Nephron (organoid): Measurements from ENCODE around the gene CLDN22.
A peak's percentile ranks its signal among the peaks of the same experiment; 100 is the strongest.

Source experiments
- H3K27ac Mint-ChIP-seq, 3 experiments: 2 replicates each; pipeline ENCODE4 v1.8.0; 2020; ENCODE audit warnings: mixed read lengths in 3 of 3, mild to moderate bottlenecking in 2 of 3, moderate library complexity in 1 of 3
- H3K27me3 Mint-ChIP-seq: 2 replicates; pipeline ENCODE4 v1.8.0; 2021; ENCODE audit warnings: low read depth, mild to moderate bottlenecking, moderate library complexity, mixed read lengths
- H3K36me3 Mint-ChIP-seq: 2 replicates; pipeline ENCODE4 v1.8.0; 2020; ENCODE audit warnings: low read depth, mixed read lengths
- H3K4me1 Mint-ChIP-seq: 2 replicates; pipeline ENCODE4 v1.8.0; 2020; ENCODE audit warnings: mixed read lengths
- H3K4me3 Mint-ChIP-seq, 3 experiments: 2 replicates each; pipeline ENCODE4 v1.8.0; 2020; ENCODE audit warnings: mild to moderate bottlenecking in 3 of 3, mixed read lengths in 3 of 3, moderate library complexity in 2 of 3
- H3K9me3 Mint-ChIP-seq: 2 replicates; pipeline ENCODE4 v1.8.0; 2020; ENCODE audit warnings: mixed read lengths
- TF ChIP-seq, protein P1 (sequence below), 3 experiments: fragments of 200-600 bp; sonication (generic); IDR thresholded peaks; one replicate each; pipeline ENCODE4 v1.5.0; 2021; ENCODE audit warnings: antibody characterized with exemption in 3 of 3; ENCODE audit not compliant: unreplicated experiment in 3 of 3

The CLDN22 gene

DNA sequence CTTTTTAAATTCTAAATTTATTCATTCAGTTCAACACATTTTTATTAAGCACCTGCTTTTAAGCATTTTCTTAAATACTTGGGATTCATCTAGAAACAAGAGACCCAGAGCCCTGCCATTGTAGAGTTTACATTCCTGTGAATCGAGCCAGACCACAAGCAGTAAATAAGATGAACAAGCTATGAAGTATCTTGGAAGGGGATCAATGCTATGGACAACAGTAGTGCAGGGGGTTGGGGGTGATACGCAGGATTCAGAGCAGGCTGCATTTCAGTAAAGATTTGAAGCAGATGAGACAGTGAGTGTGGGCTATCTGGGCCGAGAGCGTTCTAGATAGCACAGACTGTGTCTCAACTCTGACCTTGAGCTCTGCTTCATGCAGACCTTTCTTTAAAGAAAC is 35.1 kb downstream of the CLDN22 start:
- Mint-ChIP-seq H3K4me1 (peaks cover 28% of the 10 kb centered on the region), H3K27ac (peak overlapping the region; percentile 10 to 75 (median 69)), H3K9me3 (no peaks in the 10 kb centered on the region), H3K27me3 (no peaks in the 10 kb centered on the region), H3K4me3 (no peak overlapping the region), H3K36me3 (peaks cover 66% of the 10 kb centered on the region)
- TF ChIP-seq, protein P1, sequence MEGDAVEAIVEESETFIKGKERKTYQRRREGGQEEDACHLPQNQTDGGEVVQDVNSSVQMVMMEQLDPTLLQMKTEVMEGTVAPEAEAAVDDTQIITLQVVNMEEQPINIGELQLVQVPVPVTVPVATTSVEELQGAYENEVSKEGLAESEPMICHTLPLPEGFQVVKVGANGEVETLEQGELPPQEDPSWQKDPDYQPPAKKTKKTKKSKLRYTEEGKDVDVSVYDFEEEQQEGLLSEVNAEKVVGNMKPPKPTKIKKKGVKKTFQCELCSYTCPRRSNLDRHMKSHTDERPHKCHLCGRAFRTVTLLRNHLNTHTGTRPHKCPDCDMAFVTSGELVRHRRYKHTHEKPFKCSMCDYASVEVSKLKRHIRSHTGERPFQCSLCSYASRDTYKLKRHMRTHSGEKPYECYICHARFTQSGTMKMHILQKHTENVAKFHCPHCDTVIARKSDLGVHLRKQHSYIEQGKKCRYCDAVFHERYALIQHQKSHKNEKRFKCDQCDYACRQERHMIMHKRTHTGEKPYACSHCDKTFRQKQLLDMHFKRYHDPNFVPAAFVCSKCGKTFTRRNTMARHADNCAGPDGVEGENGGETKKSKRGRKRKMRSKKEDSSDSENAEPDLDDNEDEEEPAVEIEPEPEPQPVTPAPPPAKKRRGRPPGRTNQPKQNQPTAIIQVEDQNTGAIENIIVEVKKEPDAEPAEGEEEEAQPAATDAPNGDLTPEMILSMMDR (IDR thresholded peaks at IDR 0.05; ENCODE audit: unreplicated experiment in 3 of 3), result no peak

DNA sequence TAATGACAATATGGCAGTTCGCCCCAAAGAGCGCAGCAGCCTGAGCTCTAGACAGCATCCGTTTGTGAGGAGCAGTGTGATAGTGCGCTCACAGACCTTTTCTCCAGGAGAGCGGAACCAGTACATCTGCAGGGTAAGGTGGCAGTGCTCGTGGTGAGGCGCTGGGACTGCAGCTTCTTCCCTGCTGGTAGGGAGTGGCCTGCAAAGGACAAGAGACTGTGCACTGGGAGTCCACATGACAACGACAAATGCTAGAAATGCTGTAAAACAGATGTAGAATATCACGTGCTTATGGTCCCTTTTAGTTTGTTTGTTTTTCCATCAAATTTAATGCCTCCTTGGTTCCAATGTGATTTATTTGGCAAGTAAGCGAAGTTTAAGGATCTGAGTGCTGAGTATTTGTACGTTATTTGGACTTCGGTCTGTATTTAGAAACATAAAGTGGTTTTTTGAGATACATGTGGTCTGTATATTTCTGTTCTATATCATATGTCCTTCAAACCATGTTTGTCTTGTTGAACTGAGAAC is 35.8 kb downstream of the CLDN22 start:
- H3K9me3 Mint-ChIP-seq, result peaks cover 5% of the 10 kb centered on the region
- H3K4me1 Mint-ChIP-seq, result peaks cover 28% of the 10 kb centered on the region
- H3K27ac Mint-ChIP-seq, result peak overlapping the region in 2 of 3 experiments; percentile 74 to 75
- peaks cover 65% of the 10 kb centered on the region for H3K36me3 Mint-ChIP-seq
- H3K27me3 Mint-ChIP-seq, result no peaks in the 10 kb centered on the region
- TF ChIP-seq, protein P1 (IDR thresholded peaks at IDR 0.05; ENCODE audit: unreplicated experiment in 3 of 3), result no peak
- no peak overlapping the region for H3K4me3 Mint-ChIP-seq

DNA sequence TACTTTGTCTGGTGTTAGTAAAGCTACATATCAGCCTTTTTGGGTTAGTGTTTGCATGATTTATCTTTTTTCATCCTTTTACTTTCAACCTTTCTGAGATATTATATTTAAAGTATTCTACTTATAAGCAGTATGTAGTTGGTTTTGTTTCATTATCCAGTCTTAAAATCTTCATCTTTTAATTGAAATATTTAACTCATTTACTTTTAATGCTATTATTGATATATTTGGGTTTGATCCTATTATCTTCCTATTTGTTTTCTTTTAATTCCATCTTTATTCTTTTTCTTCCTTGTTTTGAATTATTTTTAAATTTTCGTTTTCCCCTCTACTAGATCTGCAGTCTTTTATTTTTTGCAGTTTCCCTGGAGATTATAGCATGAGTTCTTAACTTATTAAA is 44.0 kb downstream of the CLDN22 start:
- Mint-ChIP-seq H3K9me3 (peaks cover 31% of the 10 kb centered on the region), H3K27ac (no peak overlapping the region), H3K4me3 (no peak overlapping the region), H3K27me3 (no peaks in the 10 kb centered on the region), H3K36me3 (peaks cover 68% of the 10 kb centered on the region), H3K4me1 (no peaks in the 10 kb centered on the region)
- TF ChIP-seq, protein P1 (IDR thresholded peaks at IDR 0.05; ENCODE audit: unreplicated experiment in 3 of 3), result no peak

DNA sequence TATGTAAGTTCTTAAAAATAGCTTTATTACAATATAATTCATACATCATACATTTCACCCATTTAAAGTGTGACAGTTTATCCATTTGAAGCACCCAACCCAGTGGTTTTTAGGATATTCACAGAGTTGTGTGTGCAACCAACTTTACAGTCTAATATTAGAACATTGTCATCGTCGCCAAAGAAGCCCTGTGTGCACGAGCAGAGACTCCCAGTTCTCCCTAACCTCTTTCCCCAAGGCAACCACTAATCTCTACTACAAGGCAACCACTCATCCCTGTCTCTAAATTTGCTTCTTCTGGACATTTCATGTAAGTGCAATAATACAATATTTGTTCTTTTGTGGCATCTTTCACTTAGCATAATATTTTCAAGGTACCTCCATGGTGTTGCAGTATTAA is 47.7 kb downstream of the CLDN22 start:
- H3K4me3 Mint-ChIP-seq, result no peak overlapping the region
- H3K9me3 Mint-ChIP-seq, result peaks cover 24% of the 10 kb centered on the region
- H3K36me3 Mint-ChIP-seq, result peaks cover 84% of the 10 kb centered on the region
- TF ChIP-seq, protein P1 (IDR thresholded peaks at IDR 0.05; ENCODE audit: unreplicated experiment in 3 of 3), result no peak
- no peak overlapping the region for H3K27ac Mint-ChIP-seq
- no peaks in the 10 kb centered on the region for H3K4me1 Mint-ChIP-seq
- H3K27me3 Mint-ChIP-seq, result no peaks in the 10 kb centered on the region

DNA sequence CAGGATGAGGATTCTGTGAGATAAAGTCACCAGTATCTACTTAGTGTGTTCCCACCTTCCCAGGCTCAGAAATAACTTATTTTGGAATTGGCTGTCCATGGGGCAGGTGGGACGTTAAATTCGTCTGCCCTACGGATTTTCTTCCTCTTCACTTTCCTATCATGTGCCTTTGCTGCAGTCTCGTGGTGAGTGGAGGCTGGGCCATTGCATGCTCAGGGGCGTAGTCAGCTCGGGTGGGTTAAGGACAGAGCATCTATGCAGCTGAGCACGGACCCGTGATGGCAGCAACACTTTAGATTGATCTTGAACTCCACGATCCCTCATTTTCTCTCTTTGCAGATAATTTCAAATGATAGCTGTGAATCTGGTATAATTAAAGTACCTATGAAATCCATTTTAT is 51.5 kb downstream of the CLDN22 start:
- TF ChIP-seq, protein P1 (IDR thresholded peaks at IDR 0.05; ENCODE audit: unreplicated experiment in 3 of 3), result no peak
- H3K4me3 Mint-ChIP-seq, result no peak overlapping the region
- peaks cover 80% of the 10 kb centered on the region for H3K36me3 Mint-ChIP-seq
- no peaks in the 10 kb centered on the region for H3K27me3 Mint-ChIP-seq
- no peak overlapping the region for H3K27ac Mint-ChIP-seq
- peaks cover 7% of the 10 kb centered on the region for H3K4me1 Mint-ChIP-seq
- no peaks in the 10 kb centered on the region for H3K9me3 Mint-ChIP-seq
